AML-193 (cell line): ENCODE data around the gene BPTF.
"Not testable (repeated sequence)": the region's sequence is repeated elsewhere in the genome, so short reads cannot be mapped to it uniquely, and the experiment has no call there.

Source experiments
- DNase-seq, 2 experiments: peaks; one replicate each; lab custom pipeline; 2025; lab: John Stamatoyannopoulos, UW

BPTF gene, protein sequence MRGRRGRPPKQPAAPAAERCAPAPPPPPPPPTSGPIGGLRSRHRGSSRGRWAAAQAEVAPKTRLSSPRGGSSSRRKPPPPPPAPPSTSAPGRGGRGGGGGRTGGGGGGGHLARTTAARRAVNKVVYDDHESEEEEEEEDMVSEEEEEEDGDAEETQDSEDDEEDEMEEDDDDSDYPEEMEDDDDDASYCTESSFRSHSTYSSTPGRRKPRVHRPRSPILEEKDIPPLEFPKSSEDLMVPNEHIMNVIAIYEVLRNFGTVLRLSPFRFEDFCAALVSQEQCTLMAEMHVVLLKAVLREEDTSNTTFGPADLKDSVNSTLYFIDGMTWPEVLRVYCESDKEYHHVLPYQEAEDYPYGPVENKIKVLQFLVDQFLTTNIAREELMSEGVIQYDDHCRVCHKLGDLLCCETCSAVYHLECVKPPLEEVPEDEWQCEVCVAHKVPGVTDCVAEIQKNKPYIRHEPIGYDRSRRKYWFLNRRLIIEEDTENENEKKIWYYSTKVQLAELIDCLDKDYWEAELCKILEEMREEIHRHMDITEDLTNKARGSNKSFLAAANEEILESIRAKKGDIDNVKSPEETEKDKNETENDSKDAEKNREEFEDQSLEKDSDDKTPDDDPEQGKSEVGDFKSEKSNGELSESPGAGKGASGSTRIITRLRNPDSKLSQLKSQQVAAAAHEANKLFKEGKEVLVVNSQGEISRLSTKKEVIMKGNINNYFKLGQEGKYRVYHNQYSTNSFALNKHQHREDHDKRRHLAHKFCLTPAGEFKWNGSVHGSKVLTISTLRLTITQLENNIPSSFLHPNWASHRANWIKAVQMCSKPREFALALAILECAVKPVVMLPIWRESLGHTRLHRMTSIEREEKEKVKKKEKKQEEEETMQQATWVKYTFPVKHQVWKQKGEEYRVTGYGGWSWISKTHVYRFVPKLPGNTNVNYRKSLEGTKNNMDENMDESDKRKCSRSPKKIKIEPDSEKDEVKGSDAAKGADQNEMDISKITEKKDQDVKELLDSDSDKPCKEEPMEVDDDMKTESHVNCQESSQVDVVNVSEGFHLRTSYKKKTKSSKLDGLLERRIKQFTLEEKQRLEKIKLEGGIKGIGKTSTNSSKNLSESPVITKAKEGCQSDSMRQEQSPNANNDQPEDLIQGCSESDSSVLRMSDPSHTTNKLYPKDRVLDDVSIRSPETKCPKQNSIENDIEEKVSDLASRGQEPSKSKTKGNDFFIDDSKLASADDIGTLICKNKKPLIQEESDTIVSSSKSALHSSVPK (N-terminal part only)

DNA sequence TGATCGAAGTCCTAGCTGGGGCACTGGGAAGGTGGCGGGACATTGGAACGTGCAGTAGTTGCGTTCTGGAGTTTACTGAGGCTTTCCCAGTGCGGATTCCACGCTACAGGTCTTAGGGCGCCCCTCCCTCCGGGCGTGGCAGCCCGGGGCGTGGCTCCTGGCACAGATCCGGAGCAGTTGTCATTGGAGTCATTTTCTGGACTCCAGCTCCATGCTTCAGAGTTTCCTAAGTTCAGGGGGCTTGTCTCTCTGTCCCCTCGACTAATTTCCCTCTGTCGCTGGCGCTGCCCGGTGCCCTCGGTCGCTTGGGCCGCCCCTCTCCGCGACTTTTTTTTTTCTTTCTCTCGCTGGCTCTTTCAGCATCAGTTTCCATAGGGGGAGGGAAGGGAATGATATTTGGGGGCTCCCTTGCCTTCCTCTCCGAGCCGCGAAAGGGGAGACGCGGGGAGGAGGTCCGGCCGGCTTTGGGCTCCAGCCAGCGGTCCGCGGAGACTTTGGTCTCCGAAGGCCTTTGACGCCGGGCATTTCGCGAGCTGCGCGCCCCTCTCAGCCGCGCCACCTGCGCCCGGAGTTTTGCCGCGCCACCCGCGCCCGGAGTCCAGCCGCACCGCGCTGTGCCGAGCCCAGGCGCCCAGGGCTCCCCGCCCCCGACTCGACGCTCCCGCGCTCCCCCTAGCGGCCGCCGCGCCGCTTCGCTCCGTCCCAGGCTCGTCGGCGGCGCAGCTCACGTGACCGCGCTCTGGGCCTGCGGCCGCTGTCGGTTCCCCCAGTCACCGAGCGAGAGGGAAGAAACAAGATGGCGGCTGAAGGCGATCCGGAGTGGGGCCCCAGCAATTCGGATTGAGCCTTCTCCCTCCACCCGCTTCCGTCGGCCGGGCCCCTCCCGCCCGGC, at the start of gene BPTF:
Gene BPTF (plus strand): TSS at position 769 of the 892 bp plus-strand sequence. CDS start 222 bp downstream, outside the sequence.
- DNase-seq, result peak; percentile 89 to 92

DNA sequence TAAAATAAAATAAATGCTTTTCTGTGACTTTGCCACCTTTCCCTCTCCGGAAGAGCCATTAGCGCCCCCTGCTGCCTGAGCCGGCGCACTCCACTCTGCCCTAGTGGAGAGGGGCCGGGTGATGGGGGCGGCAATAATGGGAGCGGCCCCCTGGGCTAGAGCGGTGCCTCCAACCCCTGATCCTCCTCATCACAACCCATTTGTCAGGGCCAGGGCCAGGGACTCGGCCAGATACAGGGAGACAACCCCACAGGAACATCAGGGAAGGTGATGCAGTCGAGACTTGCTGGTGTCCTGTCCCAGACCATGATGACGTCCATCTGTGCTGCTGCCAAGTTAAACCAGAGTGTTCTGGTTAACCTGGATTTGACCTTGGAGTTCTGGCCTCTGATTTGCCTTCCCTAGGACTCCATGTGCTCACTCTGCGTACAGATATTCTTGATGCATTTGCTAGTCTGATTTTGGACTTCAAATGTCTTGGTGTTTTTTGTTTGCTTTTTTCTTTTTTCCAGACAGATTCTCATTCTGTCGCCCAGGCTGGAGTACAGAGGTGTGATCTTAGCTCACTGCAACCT, 46.1 kb upstream of the BPTF start:
- peak; percentile 12 to 29 for DNase-seq

DNA sequence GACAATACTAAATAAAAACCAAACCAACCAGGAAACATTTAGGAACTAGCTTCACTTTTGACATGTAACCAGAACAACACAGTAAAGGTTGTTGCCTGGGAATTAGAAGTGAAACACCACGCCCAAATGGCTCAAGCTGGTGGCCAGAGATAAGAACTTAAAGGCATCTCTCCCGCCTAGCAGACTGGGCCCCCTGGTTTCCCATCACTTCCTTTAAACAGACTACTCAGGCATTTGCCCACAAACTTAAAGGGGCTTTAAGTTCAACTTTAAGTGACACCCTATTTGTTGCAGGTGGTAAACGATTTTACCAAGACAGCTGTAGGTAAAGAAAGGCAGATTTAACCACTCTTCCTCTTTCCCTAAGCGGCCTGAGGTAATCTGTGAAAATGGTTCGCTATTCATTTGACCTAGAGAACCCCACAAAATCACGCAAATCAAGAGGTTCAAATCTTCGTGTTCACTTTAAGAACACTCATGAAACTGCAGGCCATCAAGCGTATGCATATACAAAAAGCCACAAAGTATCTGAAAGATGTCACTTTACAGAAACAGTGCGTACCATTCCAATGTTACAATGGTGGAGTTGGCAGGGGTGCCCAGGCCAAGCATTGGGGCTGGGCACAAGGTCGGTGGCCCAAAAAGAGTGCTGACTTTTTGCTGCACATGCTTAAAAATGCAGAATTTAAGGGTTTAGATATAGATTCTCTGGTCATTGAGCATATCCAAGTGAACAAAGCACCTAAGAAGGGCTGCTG, 40.8 kb upstream of the BPTF start:
- no peak for DNase-seq

DNA sequence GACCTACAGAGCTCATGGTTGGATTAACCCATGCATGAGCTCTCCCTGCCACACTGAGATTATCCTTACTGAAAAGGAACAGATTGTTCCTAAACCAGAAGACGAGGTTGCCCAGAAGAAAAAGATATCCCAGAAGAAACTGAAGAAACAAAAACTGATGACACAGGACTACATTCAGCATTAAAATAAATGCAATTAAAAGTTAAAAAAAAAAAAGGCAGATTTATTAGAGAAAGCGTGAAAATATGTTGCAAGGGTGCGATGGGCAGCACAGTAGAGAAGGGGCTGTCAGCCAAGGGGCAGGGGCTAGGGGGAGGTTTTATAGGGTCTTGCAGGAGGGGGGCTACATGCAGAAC, 40.2 kb upstream of the BPTF start:
- DNase-seq, result no peak

DNA sequence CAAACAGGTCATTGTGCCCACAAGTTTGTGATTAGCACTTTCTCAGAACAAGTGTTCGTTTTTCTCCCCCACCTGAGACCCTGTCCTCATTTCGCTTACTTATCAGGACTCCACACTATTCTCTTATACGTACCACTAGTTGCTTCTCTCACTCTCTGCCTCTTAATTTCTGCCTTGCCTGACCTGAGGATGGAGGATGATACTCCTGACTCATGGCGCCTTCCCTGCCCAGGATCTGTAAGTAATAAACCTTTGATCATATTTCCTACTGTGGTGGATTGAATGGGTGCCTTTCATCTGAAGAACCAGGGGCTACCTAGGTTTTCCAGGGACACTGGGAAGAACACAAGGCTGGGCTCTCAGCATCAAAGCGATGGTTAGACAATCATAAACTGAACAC, 39.8 kb upstream of the BPTF start:
- DNase-seq, result no peak

DNA sequence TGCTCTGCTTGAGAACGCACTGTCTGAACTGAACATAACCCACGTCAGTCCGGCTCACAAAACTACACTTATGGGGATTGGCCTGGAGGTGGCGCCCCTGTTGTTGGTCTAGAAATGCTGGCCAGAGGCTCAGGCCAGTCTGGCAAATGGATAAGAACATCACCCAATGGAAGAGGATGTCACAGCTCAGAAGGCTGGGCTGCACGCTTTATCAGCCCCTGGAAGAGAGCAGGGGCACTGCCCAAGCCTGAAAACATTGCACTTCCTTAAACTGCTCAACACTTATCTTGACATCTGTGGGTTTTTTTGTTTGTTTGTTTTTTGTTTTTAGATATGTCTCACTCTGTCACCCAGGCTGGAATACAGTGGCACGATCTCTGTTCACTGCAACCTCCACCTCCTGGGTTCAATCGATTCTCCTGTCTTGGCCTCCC, 24.8 kb upstream of the BPTF start:
- DNase-seq, result peak; percentile 89 to 93

DNA sequence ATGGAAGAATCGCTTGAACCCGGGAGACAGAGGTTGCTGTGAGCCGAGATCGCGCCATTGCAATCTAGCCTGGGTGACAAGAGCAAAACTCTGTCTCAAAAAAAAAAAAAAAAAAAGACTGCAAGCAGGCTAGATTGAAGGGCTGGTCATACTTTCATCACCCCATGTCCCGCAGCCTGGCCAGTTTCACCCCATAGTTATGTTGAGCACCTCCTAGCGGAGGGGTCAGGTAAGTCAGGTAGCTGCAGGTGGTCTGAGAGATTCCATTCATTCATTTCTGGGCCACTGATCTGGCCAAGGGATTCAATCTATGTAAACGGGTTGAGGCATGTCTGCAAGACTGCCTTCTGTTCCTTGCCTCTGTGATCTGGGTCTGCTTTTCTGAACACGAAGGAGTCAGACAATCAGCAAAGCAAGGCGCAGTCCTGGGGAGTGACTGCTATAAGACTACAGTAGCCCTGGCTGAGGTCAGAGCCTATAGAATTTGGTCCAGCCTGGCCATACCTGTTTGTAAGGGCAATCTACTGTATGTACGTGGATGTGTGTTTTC, 23.6 kb upstream of the BPTF start:
- DNase-seq, result no peak

DNA sequence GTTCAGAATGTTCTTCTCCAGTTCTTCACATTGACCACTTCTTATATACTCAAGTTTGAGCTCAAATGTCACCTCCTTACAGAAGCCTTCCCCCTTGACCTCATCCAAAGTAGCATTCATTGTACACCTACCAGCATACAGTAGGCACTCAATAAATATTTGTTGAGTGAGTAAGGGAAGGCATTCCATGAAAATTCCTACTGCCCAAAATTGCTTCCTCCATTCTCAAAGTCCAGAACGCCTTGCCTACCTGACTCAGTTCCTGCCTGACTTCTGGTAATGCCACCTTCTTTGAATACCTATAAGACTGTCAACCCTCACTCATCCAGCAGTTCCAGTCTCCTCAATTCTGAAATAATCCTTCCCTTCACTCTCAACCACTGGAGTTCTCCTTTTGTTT, 14.8 kb upstream of the BPTF start:
- no peak for DNase-seq

DNA sequence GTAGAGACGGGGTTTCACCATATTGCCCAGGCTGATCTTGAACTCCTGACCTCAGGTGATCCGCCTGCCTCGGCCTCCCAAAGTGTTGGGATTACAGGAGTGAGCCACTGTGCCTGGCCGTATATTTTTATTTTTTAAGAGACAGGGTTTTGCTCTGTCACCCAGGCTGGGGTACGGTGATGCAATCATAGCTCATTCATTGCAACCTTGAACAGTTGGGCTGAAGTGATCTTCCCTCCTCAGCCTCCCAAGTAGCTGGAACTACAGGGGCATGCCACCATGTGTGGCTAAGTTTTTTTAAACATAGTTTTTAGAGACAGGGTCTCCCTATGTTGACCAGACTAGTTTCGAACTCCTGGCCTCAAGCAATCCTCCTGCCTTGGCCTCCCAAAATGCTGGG, 12.9 kb upstream of the BPTF start:
- not testable (repeated sequence) for DNase-seq

DNA sequence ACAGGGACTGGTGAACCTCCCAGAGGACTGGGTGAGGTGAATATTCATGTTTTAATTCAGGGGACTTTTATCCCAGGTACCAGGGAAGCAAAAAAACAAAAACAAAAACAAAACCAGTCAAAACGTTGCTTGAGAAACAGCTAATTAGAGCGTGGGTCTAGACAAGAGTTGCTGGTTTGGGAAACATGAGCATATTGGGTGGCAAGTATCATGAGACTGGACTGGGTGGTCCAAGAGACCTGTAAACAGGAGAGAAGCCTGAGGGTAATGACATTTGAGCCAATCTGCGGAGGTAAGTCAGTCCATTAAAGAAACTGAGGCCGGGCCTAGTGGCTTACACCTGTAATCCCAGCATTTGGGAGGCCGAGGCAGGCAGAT, 11.5 kb upstream of the BPTF start:
- no peak for DNase-seq

DNA sequence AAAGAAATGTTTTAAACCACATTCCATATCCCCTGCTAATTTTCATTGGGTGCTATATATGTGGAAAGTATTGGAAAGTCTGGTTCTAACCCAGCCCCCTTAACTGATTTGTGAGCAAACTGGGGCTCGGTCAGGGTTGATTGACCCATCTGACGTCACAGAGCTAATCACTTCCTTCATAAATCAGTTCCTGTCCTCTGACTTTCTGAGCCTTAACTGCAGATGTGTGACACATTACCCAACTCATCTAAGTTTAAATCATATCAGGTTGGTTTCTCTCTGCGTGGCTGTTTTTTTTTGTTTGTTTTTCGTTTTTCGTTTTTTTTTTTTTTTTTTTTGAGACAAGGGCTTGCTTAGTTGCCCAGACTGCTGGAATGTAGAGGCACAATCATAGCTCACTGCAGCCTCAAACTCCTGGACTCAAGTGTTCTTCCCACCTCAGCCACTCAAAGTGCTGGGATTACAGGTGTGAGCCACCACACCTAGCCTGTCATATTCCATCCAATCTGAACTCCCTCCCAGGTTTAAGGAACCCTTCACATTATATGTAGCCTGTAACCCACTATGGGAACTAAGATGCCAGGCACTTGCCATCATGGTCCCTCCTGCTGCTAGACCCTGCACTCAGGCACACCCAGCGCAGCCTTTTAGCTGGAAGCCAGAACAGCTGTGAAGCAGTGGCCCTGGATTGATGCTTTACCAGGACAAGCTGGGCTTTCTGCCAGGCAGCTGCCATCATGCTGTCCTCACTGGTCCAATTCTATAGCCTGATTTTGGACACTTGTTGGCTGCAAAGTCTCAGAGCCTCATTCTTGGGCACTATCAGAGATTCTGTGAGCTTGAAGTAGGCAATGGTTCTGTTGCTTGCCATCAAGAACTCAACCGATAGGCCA, 6.9 kb upstream of the BPTF start:
- DNase-seq, result no peak

DNA sequence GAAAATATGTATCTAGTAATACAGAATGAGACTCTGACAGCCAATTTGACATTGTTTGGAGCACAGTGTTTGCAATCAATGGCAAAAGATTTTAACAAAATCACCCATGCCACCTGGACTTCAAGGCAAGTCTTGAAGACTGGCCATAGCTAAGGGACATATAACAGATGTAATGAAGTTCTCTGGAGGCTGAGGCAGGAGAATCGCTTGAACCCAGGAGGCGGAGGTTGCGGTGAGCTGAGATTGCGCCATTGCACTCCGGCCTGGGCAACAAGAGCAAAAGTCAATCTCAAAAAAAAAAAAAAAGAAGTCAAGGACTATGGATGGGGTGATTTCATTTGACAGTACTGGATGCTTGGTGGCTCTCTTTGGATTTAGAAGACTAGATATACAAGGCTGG, 5.6 kb upstream of the BPTF start:
- no peak for DNase-seq

DNA sequence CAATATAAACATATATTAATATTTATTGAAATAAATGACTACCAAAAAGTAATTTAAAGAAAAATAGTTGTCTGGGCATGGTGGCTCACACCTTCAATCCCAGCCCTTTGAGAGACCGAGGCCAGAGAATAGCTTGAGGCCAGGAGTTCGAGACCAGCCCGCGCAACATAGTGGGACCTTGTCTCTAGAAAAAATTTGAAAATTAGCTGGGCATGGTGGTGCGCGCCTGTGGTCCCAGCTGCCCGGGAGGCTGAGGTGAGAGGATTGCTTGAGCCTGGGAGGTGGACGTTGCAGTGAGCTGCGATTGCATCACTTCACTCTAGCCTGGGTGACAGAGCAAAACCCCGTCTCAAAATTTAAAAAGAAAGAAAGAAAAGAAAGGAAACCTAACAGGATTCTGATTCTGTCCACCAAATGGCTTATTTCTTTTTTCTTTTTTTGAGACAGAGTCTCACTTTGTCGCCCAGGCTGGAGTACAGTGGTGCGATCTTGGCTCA, 3.4 kb upstream of the BPTF start:
- no peak for DNase-seq

DNA sequence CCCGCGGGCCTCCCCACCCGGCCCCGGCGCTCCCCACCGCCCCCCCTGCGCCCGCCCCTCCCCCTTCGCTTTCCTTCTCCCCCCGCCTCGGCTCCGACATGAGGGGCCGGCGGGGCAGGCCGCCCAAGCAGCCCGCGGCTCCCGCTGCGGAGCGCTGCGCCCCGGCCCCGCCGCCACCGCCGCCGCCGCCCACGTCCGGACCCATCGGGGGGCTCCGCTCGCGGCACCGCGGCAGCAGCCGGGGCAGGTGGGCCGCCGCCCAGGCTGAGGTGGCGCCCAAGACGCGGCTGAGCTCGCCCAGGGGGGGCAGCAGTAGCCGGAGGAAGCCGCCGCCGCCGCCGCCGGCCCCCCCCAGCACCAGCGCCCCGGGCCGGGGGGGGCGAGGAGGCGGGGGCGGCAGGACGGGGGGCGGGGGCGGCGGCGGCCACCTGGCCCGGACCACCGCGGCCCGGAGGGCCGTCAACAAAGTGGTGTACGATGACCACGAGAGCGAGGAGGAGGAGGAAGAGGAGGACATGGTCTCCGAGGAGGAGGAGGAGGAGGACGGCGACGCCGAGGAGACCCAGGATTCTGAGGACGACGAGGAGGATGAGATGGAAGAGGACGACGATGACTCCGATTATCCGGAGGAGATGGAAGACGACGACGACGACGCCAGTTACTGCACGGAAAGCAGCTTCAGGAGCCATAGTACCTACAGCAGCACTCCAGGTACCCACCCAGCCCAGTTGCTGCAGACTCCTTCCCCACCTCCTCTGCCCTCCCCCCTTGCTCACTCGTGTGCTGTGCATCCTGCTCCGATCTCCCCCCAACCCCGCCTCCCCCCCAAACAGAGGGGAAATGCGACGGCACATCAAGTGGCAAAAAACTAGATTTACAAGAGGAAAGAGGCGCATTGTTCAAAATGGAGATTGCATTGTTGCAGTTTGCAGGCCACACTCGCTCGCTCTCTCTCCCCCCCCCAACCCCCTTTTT, 611 bp downstream of the BPTF start:
- peak; percentile 23 to 34 for DNase-seq

DNA sequence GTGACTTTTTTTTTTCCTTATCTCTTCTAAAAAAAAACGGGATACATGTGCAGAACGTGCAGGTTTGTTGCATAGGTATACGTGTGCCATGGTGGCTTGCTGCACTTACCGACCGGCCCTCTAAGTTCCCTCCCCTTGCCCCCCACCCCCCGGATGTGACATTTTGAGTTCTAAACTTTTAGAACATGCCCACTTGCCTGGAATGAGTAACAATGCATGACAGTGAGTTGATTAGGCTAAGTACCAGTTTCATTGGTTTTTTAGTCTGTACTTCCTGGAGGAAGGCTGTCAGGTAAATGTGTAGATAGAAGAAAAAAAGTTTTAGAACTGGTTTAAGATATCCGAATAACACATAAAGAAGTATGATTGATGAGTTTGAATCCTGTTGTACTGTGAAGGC, 4.0 kb downstream of the BPTF start:
- DNase-seq, result no peak

DNA sequence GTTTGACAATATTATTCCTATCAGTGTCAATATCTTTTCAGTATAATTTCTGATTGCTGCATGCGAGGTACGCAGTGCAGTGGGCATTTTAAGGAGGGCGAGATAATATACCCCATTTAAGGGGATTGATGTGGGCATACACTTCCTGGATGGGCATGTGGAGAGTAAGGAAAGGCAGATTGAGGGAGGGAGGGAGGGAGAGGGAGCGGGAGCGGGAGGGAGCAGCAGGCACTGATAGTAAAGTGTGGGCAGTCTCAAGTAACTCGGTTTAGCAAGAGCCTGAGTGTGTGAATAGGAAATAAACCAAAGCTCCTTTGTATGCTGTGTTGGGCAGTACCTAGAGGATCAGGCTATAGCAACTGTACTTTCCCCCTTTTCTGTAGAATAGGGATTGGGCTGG, 5.1 kb downstream of the BPTF start:
- no peak for DNase-seq

DNA sequence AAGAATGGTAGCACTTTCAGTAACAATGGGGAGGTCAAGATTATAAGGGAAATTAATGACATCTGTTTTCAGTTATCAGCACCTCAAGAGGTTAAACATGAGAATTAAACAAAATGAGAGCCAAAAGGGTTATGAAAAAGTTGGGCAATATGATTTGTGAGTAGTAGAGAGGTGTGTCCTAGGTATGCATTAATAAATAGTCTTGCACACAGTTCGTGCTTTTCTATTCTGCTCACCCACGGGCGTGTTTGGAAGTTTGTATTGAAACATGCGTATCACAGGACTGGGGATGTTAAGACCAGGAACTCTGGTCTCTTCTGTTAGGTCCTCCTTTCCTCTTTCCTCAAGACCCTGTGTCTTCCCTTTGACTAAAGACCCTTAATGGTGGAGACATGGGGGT, 6.0 kb downstream of the BPTF start:
- DNase-seq, result no peak

DNA sequence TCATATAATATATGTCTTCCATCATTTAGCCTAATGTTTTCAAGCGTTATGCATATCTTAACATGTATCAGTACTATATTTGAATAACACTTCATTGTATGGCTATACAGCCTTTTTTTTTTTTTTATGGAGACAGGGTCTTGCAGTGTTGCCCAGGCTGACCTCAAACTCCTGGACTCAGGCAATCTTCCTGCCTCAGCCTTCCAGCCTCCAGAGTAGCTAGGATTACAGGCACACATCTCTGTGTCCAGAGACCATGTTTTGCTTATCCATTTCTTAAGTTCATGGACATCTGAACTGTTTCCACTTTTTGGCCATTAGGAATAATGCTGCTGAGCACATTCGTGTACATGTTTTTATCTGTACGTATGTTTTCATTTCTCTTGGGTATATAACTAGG, 7.8 kb downstream of the BPTF start:
- DNase-seq, result no peak
